ENCODE measurements around the gene P4HA2.

The P4HA2 gene

GRCh38 chr5:132204371-132205135, 23.1 kb downstream of the P4HA2 start:
- Histone ChIP-seq H3K4me3 (ENCODE audit: low read depth in 1 of 2, low read length in 2 of 2) (no peak overlapping the region), H3K36me3 (ENCODE audit: control insufficient read depth in 1 of 2, insufficient read depth in 2 of 2, low read length in 2 of 2) (peaks cover 48 to 65% of the 10 kb centered on the region in 2 donors), H3K4me1 (ENCODE audit: control insufficient read depth in 1 of 2, insufficient read depth in 2 of 2, low read length in 2 of 2) (peaks cover 0 to 12% of the 10 kb centered on the region in 2 donors), H3K27ac (ENCODE audit: low read length) (no peak overlapping the region), H3K27me3 (ENCODE audit: low read depth, low read length) (no peaks in the 10 kb centered on the region), H3K9me3 (ENCODE audit: control insufficient read depth in 1 of 2, low read length in 2 of 2) (no peaks in the 10 kb centered on the region)

- Histone ChIP-seq H3K4me3 (ENCODE audit: low read depth in 1 of 2, low read length in 2 of 2) (no peak overlapping the region), H3K27ac (ENCODE audit: low read length) (no peak overlapping the region), H3K27me3 (ENCODE audit: low read depth, low read length) (no peaks in the 10 kb centered on the region), H3K9me3 (ENCODE audit: control insufficient read depth in 1 of 2, low read length in 2 of 2) (no peaks in the 10 kb centered on the region), H3K4me1 (ENCODE audit: control insufficient read depth in 1 of 2, insufficient read depth in 2 of 2, low read length in 2 of 2) (peaks cover 0 to 12% of the 10 kb centered on the region in 2 donors), H3K36me3 (ENCODE audit: control insufficient read depth in 1 of 2, insufficient read depth in 2 of 2, low read length in 2 of 2) (peaks cover 44 to 58% of the 10 kb centered on the region in 2 donors)
Observed at GRCh38 chr5:132203916-132204315, 23.7 kb downstream of the P4HA2 start.

DNA sequence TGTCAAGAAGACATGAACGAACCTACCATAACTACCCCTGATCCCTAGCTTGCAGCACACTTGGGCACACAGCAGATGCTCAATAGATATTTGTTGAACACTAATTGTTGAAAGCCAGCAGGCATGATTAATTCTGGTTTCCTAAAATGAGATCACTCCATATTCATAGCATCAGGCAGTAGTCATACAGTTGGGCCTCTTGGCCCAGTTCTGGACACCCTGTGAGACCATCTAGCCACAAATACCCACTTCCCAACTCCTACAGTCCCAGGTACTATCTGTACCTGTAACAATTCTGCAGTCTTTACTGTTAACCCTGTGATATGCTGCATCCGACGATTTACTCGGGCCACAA, 24.2 kb downstream of the P4HA2 start:
- Histone ChIP-seq H3K36me3 (ENCODE audit: control insufficient read depth in 1 of 2, insufficient read depth in 2 of 2, low read length in 2 of 2) (peaks cover 46 to 57% of the 10 kb centered on the region in 2 donors), H3K4me1 (ENCODE audit: control insufficient read depth in 1 of 2, insufficient read depth in 2 of 2, low read length in 2 of 2) (peaks cover 0 to 12% of the 10 kb centered on the region in 2 donors), H3K27me3 (ENCODE audit: low read depth, low read length) (no peaks in the 10 kb centered on the region), H3K4me3 (ENCODE audit: low read depth in 1 of 2, low read length in 2 of 2) (no peak overlapping the region), H3K9me3 (ENCODE audit: control insufficient read depth in 1 of 2, low read length in 2 of 2) (no peaks in the 10 kb centered on the region), H3K27ac (ENCODE audit: low read length) (no peak overlapping the region)

- Histone ChIP-seq H3K27me3 (ENCODE audit: low read depth, low read length) (no peaks in the 10 kb centered on the region), H3K4me3 (ENCODE audit: low read depth in 1 of 2, low read length in 2 of 2) (no peak overlapping the region), H3K9me3 (ENCODE audit: control insufficient read depth in 1 of 2, low read length in 2 of 2) (no peaks in the 10 kb centered on the region), H3K27ac (ENCODE audit: low read length) (no peak overlapping the region), H3K36me3 (ENCODE audit: control insufficient read depth in 1 of 2, insufficient read depth in 2 of 2, low read length in 2 of 2) (peaks cover 47 to 61% of the 10 kb centered on the region in 2 donors), H3K4me1 (ENCODE audit: control insufficient read depth in 1 of 2, insufficient read depth in 2 of 2, low read length in 2 of 2) (peaks cover 0 to 12% of the 10 kb centered on the region in 2 donors)
Observed at GRCh38 chr5:132202711-132203463, 24.8 kb downstream of the P4HA2 start.

DNA sequence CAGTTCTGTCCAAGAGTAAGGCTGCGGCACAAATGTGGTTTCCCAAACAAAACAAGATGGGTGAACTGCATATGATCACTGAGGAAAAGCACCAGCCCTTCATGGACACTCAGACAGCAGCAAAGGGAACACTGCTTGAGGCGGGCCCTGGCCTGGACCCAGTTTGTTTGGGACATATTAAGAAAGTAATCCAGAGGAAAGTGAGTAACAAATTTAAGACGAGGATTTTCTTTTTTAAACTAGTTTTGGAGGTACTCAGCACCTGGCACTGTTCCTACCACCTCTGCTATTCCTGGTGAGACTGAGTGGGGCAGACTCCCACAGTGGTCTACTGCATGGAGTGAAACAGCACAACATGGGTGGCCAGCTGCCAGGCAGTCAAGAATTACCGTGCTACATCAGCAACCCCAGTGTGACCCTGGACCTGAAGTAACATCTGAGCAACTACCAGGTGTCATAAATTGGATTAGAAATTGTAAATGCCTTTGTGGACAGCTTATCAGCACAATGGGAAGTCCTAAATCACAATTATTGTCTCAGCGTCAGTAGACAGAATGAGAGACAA, 28.5 kb downstream of the P4HA2 start:
- Histone ChIP-seq H3K27ac (ENCODE audit: low read length) (no peak overlapping the region), H3K27me3 (ENCODE audit: low read depth, low read length) (no peaks in the 10 kb centered on the region), H3K4me3 (ENCODE audit: low read depth in 1 of 2, low read length in 2 of 2) (no peak overlapping the region), H3K36me3 (ENCODE audit: control insufficient read depth in 1 of 2, insufficient read depth in 2 of 2, low read length in 2 of 2) (peaks cover 39 to 66% of the 10 kb centered on the region in 2 donors), H3K9me3 (ENCODE audit: control insufficient read depth in 1 of 2, low read length in 2 of 2) (no peaks in the 10 kb centered on the region), H3K4me1 (ENCODE audit: control insufficient read depth in 1 of 2, insufficient read depth in 2 of 2, low read length in 2 of 2) (no peaks in the 10 kb centered on the region)

DNA sequence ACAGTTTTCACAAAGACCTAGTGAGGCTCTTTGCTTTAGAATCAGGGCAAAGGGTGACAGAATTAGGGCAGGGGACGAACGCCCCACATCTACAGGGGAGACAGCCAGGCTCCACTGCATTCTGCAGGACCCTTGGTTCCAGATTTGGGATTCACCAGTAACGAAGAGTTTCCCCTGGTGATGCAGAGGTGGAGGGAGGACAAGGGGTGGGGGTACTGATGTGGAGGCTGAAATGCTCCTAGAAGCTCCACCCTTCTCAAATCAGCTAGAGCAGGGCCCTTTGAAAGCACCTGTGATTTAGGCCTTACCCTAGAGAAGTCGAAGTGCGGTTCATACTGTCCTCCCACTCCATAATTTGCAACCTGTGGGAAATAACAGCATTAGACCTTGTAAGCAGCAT, 29.1 kb downstream of the P4HA2 start:
- Histone ChIP-seq H3K9me3 (ENCODE audit: control insufficient read depth in 1 of 2, low read length in 2 of 2) (no peaks in the 10 kb centered on the region), H3K4me1 (ENCODE audit: control insufficient read depth in 1 of 2, insufficient read depth in 2 of 2, low read length in 2 of 2) (no peaks in the 10 kb centered on the region), H3K27ac (ENCODE audit: low read length) (no peak overlapping the region), H3K36me3 (ENCODE audit: control insufficient read depth in 1 of 2, insufficient read depth in 2 of 2, low read length in 2 of 2) (peaks cover 36 to 68% of the 10 kb centered on the region in 2 donors), H3K4me3 (ENCODE audit: low read depth in 1 of 2, low read length in 2 of 2) (no peak overlapping the region), H3K27me3 (ENCODE audit: low read depth, low read length) (no peaks in the 10 kb centered on the region)

GRCh38 chr5:132195727-132196126, 31.9 kb downstream of the P4HA2 start:
- Histone ChIP-seq H3K27ac (ENCODE audit: low read length) (no peak overlapping the region), H3K27me3 (ENCODE audit: low read depth, low read length) (no peaks in the 10 kb centered on the region), H3K4me3 (ENCODE audit: low read depth in 1 of 2, low read length in 2 of 2) (no peak overlapping the region), H3K36me3 (ENCODE audit: control insufficient read depth in 1 of 2, insufficient read depth in 2 of 2, low read length in 2 of 2) (peaks cover 38 to 55% of the 10 kb centered on the region in 2 donors), H3K9me3 (ENCODE audit: control insufficient read depth in 1 of 2, low read length in 2 of 2) (no peaks in the 10 kb centered on the region), H3K4me1 (ENCODE audit: control insufficient read depth in 1 of 2, insufficient read depth in 2 of 2, low read length in 2 of 2) (no peaks in the 10 kb centered on the region)

DNA sequence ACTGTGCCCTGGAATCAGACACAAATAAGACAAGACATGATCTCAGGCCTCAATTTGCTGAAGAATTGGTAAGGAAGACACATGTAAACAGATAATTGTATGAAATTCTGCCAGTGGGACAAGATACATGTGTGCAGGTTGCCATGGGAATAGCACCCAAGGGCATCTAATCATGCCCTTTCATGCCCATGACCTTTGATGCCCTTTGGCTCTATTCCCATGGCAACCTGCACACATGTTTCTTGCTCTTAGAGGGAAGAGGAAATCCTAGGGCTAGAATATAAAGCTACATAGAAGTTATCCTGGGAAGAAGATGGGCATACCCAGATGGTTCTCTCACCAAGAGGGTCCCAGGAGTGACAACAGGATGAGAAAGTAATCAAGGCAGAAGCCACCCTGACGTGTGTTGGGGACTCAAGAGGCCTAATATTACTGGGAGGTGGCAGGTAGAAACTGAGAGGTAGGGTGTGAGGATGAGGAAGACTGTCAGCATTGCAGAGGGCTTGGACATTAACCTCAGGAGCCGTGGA, 34.4 kb downstream of the P4HA2 start:
- Histone ChIP-seq H3K9me3 (ENCODE audit: control insufficient read depth in 1 of 2, low read length in 2 of 2) (no peaks in the 10 kb centered on the region), H3K4me1 (ENCODE audit: control insufficient read depth in 1 of 2, insufficient read depth in 2 of 2, low read length in 2 of 2) (peaks cover 0 to 3% of the 10 kb centered on the region in 2 donors), H3K4me3 (ENCODE audit: low read depth in 1 of 2, low read length in 2 of 2) (no peak overlapping the region), H3K27ac (ENCODE audit: low read length) (no peak overlapping the region), H3K27me3 (ENCODE audit: low read depth, low read length) (no peaks in the 10 kb centered on the region), H3K36me3 (ENCODE audit: control insufficient read depth in 1 of 2, insufficient read depth in 2 of 2, low read length in 2 of 2) (peaks cover 30 to 42% of the 10 kb centered on the region in 2 donors)

- Histone ChIP-seq H3K4me1 (ENCODE audit: control insufficient read depth in 1 of 2, insufficient read depth in 2 of 2, low read length in 2 of 2) (peaks cover 0 to 3% of the 10 kb centered on the region in 2 donors), H3K27ac (ENCODE audit: low read length) (no peak overlapping the region), H3K9me3 (ENCODE audit: control insufficient read depth in 1 of 2, low read length in 2 of 2) (no peaks in the 10 kb centered on the region), H3K27me3 (ENCODE audit: low read depth, low read length) (no peaks in the 10 kb centered on the region), H3K36me3 (ENCODE audit: control insufficient read depth in 1 of 2, insufficient read depth in 2 of 2, low read length in 2 of 2) (peaks cover 23 to 32% of the 10 kb centered on the region in 2 donors), H3K4me3 (ENCODE audit: low read depth in 1 of 2, low read length in 2 of 2) (no peak overlapping the region)
Observed at GRCh38 chr5:132190161-132190817, 37.4 kb downstream of the P4HA2 start.

DNA sequence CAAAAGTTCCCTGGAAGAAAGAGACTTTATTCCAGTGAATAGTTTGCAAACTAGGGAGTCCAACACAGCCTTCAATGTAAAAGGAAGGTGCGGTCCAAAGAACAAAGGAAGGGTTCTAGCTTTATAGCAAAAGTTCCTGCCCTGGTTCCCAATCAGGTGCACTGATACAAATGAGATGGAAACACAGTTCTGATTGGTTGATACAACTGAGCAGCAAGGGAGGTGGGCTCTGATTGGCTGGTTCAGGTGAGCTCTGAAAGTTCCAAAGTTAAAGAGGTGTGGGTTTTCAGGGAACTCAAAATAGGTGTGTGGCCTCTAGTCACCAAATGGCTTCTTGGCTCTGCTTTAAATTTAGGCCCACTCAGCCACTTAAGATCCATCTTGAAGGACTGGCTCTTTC, 43.1 kb downstream of the P4HA2 start:
- H3K9me3 ChIP-seq (ENCODE audit: control insufficient read depth in 1 of 2, low read length in 2 of 2) = no peaks in the 10 kb centered on the region
- no peaks in the 10 kb centered on the region for H3K36me3 ChIP-seq (ENCODE audit: control insufficient read depth in 1 of 2, insufficient read depth in 2 of 2, low read length in 2 of 2)
- H3K4me3 ChIP-seq (ENCODE audit: low read depth in 1 of 2, low read length in 2 of 2) = no peak overlapping the region
- no peak overlapping the region for H3K27ac ChIP-seq (ENCODE audit: low read length)
- no peaks in the 10 kb centered on the region for H3K27me3 ChIP-seq (ENCODE audit: low read depth, low read length)
- H3K4me1 ChIP-seq (ENCODE audit: control insufficient read depth in 1 of 2, insufficient read depth in 2 of 2, low read length in 2 of 2) = no peaks in the 10 kb centered on the region

DNA sequence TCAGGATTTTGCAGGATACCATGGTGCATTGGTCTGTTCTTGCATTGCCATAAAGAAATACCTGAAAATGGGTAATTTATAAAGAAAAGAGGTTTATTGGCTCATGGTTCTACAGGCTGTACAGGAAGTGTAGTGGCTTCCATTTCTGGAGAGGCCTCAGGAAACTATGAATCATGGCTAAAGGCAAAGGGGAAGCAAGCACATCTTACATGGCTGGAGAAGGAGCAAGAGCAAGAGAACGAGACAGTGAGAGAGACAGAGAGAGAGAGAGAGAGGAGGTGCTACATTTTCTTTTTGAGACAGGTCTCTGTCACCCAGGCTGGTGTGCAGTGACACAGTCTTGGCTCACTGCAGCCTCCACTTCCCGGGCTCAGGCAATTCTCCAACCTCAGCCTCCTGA, 43.9 kb downstream of the P4HA2 start:
- H3K9me3 ChIP-seq (ENCODE audit: control insufficient read depth in 1 of 2, low read length in 2 of 2) = no peaks in the 10 kb centered on the region
- H3K4me3 ChIP-seq (ENCODE audit: low read depth in 1 of 2, low read length in 2 of 2) = no peak overlapping the region
- H3K27ac ChIP-seq (ENCODE audit: low read length) = no peak overlapping the region
- no peaks in the 10 kb centered on the region for H3K4me1 ChIP-seq (ENCODE audit: control insufficient read depth in 1 of 2, insufficient read depth in 2 of 2, low read length in 2 of 2)
- no peaks in the 10 kb centered on the region for H3K36me3 ChIP-seq (ENCODE audit: control insufficient read depth in 1 of 2, insufficient read depth in 2 of 2, low read length in 2 of 2)
- H3K27me3 ChIP-seq (ENCODE audit: low read depth, low read length) = no peaks in the 10 kb centered on the region
